Lower lobe of right lung (tissue), 2 donors: Measurements from ENCODE around the gene OR52J3. TPM values are rescaled to one million over a fixed set of nuclear protein-coding genes. Genes with fewer than 3 reads are reported as not detected.

Experiments used
- ATAC-seq, 2 donors: fragments of 200-7000 bp; cut with Tn5 transposase; one replicate each; pipeline ENCODE4 v1.9.1; 2020 to 2022; ENCODE audit warnings: mild to moderate bottlenecking in 2 of 2, moderate library complexity in 2 of 2
- DNase-seq: peaks from one replicate; pipeline ENCODE4 v3.0.0-alpha.2; 2020
- H3K27ac ChIP-seq: fragments of 200-600 bp; one replicate; pipeline ENCODE4 v1.8.0; 2022
- H3K27me3 ChIP-seq: fragments of 200-600 bp; one replicate; pipeline ENCODE4 v1.8.0; 2022; ENCODE audit warnings: low read depth
- H3K36me3 ChIP-seq: fragments of 200-600 bp; one replicate; pipeline ENCODE4 v1.8.0; 2022; ENCODE audit warnings: mild to moderate bottlenecking
- H3K4me1 ChIP-seq: fragments of 200-600 bp; one replicate; pipeline ENCODE4 v1.8.0; 2022
- H3K4me3 ChIP-seq: fragments of 200-600 bp; one replicate; pipeline ENCODE4 v1.8.0; 2022; ENCODE audit warnings: mild to moderate bottlenecking
- H3K9me3 ChIP-seq: fragments of 200-600 bp; one replicate; pipeline ENCODE4 v1.8.0; 2022
- CTCF ChIP-seq: fragments of 200-600 bp; IDR thresholded peaks from one replicate; pipeline ENCODE4 v1.8.0; 2022; ENCODE audit warnings: antibody characterized with exemption, mild to moderate bottlenecking
- intact Hi-C: fragments of 100-400 bp; cut with DNase I; formaldehyde crosslinking; loops from one replicate; pipeline ENCODE4 v1.11.0; 2022
- long read RNA-seq: library from polyadenylated mRNA; unstranded; transcript quantifications from one replicate; pipeline ENCODE4 v2.0.0, GENCODE V29; 2021
- total RNA-seq: library from RNA; stranded (reverse); fragmentation: NEBNext Ultra II Directional; extraction: Animal tissue kit (Norgen Biotek cat#: 25700); gene quantifications from one replicate; pipeline ENCODE4 v1.2.1, GENCODE V29; 2021
- donor health status: DM: no; HTN: yes; CAD: no; lungs with severe emphysema.

Gene OR52J3
- total RNA-seq: not detected
- long read RNA-seq: 0 reads

GRCh38 chr11:5046226-5046625 is at the start of gene OR52J3:
Gene OR52J3 (plus strand): TSS chr11:5046526. CDS start chr11:5046526, 0 bp downstream.
- Histone ChIP-seq H3K4me3 (no peak within 1 kb of the TSS), H3K4me1 (no peaks in the 10 kb centered on the region), H3K9me3 (no peaks in the 10 kb centered on the region), H3K27ac (no peak within 1 kb of the TSS), H3K36me3 (no peaks in the 10 kb centered on the region), H3K27me3 (no peaks in the 10 kb centered on the region)
- ATAC-seq: no peak
- TF ChIP-seq CTCF: no peak
- intact Hi-C loops: no loop called here
- no peak for DNase-seq

- H3K36me3 ChIP-seq: no peaks in the 10 kb centered on the region
- no peak overlapping the region for H3K27ac ChIP-seq
- no peak overlapping the region for H3K4me3 ChIP-seq
- H3K4me1 ChIP-seq: no peaks in the 10 kb centered on the region
- no peaks in the 10 kb centered on the region for H3K27me3 ChIP-seq
- DNase-seq (no peak), ATAC-seq (peak in 1 of 2 donors; percentile 44)
- intact Hi-C loops: no loop called here
- no peaks in the 10 kb centered on the region for H3K9me3 ChIP-seq
- peak; percentile 55 for TF ChIP-seq CTCF
These were observed 41.7 kb upstream of the OR52J3 start for GRCh38 chr11:5004424-5005274.

- no peaks in the 10 kb centered on the region for H3K27me3 ChIP-seq
- TF ChIP-seq CTCF: no peak
- H3K36me3 ChIP-seq: no peaks in the 10 kb centered on the region
- no peak overlapping the region for H3K4me3 ChIP-seq
- no peak overlapping the region for H3K27ac ChIP-seq
- H3K4me1 ChIP-seq: no peaks in the 10 kb centered on the region
- ATAC-seq: no peak
- intact Hi-C loops: no loop called here
- no peaks in the 10 kb centered on the region for H3K9me3 ChIP-seq
- no peak for DNase-seq
These were observed 38.8 kb upstream of the OR52J3 start for GRCh38 chr11:5007561-5007960.

- no peak for DNase-seq
- intact Hi-C loops: no loop called here
These were observed 35.1 kb upstream of the OR52J3 start for GRCh38 chr11:5011254-5011653.

GRCh38 chr11:5013012-5013411 is 33.3 kb upstream of the OR52J3 start:
- H3K4me3 ChIP-seq: no peak overlapping the region
- intact Hi-C loops: no loop called here
- no peak for ATAC-seq

More at GRCh38 chr11:5011254-5011653, 35.1 kb upstream of the OR52J3 start:
- Histone ChIP-seq H3K27me3 (no peaks in the 10 kb centered on the region), H3K4me1 (no peaks in the 10 kb centered on the region), H3K36me3 (no peaks in the 10 kb centered on the region), H3K9me3 (no peaks in the 10 kb centered on the region), H3K4me3 (no peak overlapping the region), H3K27ac (no peak overlapping the region)
- ATAC-seq: no peak
- TF ChIP-seq CTCF: no peak

More at GRCh38 chr11:5013012-5013411, 33.3 kb upstream of the OR52J3 start:
- Histone ChIP-seq H3K27ac (no peak overlapping the region), H3K27me3 (no peaks in the 10 kb centered on the region), H3K9me3 (no peaks in the 10 kb centered on the region), H3K4me1 (no peaks in the 10 kb centered on the region), H3K36me3 (no peaks in the 10 kb centered on the region)
- no peak for TF ChIP-seq CTCF
- DNase-seq: no peak
